Osteoblast (primary cell): ENCODE measurements around the gene GLB1L2. TPM values are rescaled to one million over a fixed set of nuclear protein-coding genes. Genes with fewer than 3 reads are reported as not detected.

Experiments
- DNase-seq: peaks from one replicate; pipeline ENCODE4 v3.0.0; 2011; ENCODE audit warnings: low spot score, mixed read lengths; ENCODE audit not compliant: insufficient read length; ENCODE audit errors: missing footprints
- H2AFZ ChIP-seq: 2 replicates; pipeline ENCODE4 v1.6.0; 2011; ENCODE audit warnings: mild to moderate bottlenecking, low read length
- H3K27ac ChIP-seq: 2 replicates; pipeline ENCODE4 v1.5.1; 2011; ENCODE audit warnings: mild to moderate bottlenecking, low read depth, low read length, moderate library complexity
- H3K27me3 ChIP-seq: 2 replicates; pipeline ENCODE4 v1.6.0; 2012; ENCODE audit warnings: mild to moderate bottlenecking, control low read depth, inconsistent platforms, low read length, moderate library complexity; ENCODE audit not compliant: insufficient read depth
- H3K36me3 ChIP-seq: 2 replicates; pipeline ENCODE4 v1.5.1; 2011; ENCODE audit warnings: mild to moderate bottlenecking, low read length, control low read depth, moderate library complexity; ENCODE audit not compliant: insufficient read depth
- H3K4me1 ChIP-seq: 2 replicates; pipeline ENCODE4 v1.5.1; 2011; ENCODE audit warnings: mild to moderate bottlenecking, low read length, control low read depth, moderate library complexity; ENCODE audit not compliant: insufficient read depth
- H3K4me2 ChIP-seq: 2 replicates; pipeline ENCODE4 v1.6.0; 2011; ENCODE audit warnings: mild to moderate bottlenecking, low read length; ENCODE audit not compliant: insufficient read depth
- H3K4me3 ChIP-seq: fragments of 200-600 bp; sonication (generic); 3 replicates; pipeline ENCODE4 v1.5.1; 2012; ENCODE audit warnings: mild to moderate bottlenecking, low read length, inconsistent platforms; ENCODE audit not compliant: insufficient read depth
- H3K79me2 ChIP-seq: 2 replicates; pipeline ENCODE4 v1.6.0; 2012; ENCODE audit warnings: mild to moderate bottlenecking, low read length, control low read depth, inconsistent platforms; ENCODE audit not compliant: insufficient read depth
- H3K9me3 ChIP-seq: 2 replicates; pipeline ENCODE4 v1.5.1; 2011; ENCODE audit warnings: low read depth, low read length, control low read depth
- H4K20me1 ChIP-seq: 2 replicates; pipeline ENCODE4 v1.6.0; 2012; ENCODE audit warnings: mild to moderate bottlenecking, low read length, control low read depth; ENCODE audit not compliant: insufficient read depth
- CTCF ChIP-seq: IDR thresholded peaks from 2 replicates; pipeline ENCODE4 v1.5.1; 2011; ENCODE audit warnings: mild to moderate bottlenecking, low read depth, low read length, moderate library complexity; ENCODE audit errors: extremely low read depth
- total RNA-seq: library from RNA; depleted of rRNA; stranded (reverse); fragments of >200 nt; gene quantifications from 2 replicates; pipeline ENCODE4 v1.2.3, GENCODE V29; 2012

GLB1L2 gene
- total RNA-seq, 1 donor: 0.36 TPM

- no peak for TF ChIP-seq CTCF
- Histone ChIP-seq H3K36me3 (no peaks in the 10 kb centered on the region), H4K20me1 (no peaks in the 10 kb centered on the region), H3K4me1 (no peaks in the 10 kb centered on the region), H2AFZ (no peak overlapping the region), H3K4me2 (no peak overlapping the region), H3K9me3 (no peaks in the 10 kb centered on the region), H3K4me3 (no peak overlapping the region), H3K79me2 (no peaks in the 10 kb centered on the region), H3K27ac (no peak overlapping the region), H3K27me3 (peaks cover 10% of the 10 kb centered on the region)
- DNase-seq: no peak
Measured at GRCh38 chr11:134338068-134338467, 6.3 kb downstream of the GLB1L2 start.

- Histone ChIP-seq H3K4me3 (no peak overlapping the region), H3K9me3 (no peaks in the 10 kb centered on the region), H3K4me2 (no peak overlapping the region), H3K27ac (no peak overlapping the region), H2AFZ (no peak overlapping the region), H3K4me1 (no peaks in the 10 kb centered on the region), H3K36me3 (no peaks in the 10 kb centered on the region), H3K27me3 (peaks cover 6% of the 10 kb centered on the region), H3K79me2 (no peaks in the 10 kb centered on the region), H4K20me1 (no peaks in the 10 kb centered on the region)
- DNase-seq: peak; percentile 73
- TF ChIP-seq CTCF: no peak
Measured at GRCh38 chr11:134338654-134339053, 6.9 kb downstream of the GLB1L2 start.

- no peak overlapping the region for H3K4me2 ChIP-seq
- no peak overlapping the region for H2AFZ ChIP-seq
- no peaks in the 10 kb centered on the region for H3K36me3 ChIP-seq
- H4K20me1 ChIP-seq: no peaks in the 10 kb centered on the region
- DNase-seq: no peak
- H3K79me2 ChIP-seq: no peaks in the 10 kb centered on the region
- no peak for TF ChIP-seq CTCF
- no peaks in the 10 kb centered on the region for H3K4me1 ChIP-seq
- H3K27ac ChIP-seq: no peak overlapping the region
- no peak overlapping the region for H3K4me3 ChIP-seq
- H3K9me3 ChIP-seq: no peaks in the 10 kb centered on the region
- no peaks in the 10 kb centered on the region for H3K27me3 ChIP-seq
Measured at GRCh38 chr11:134339756-134340155, 8.0 kb downstream of the GLB1L2 start.

GRCh38 chr11:134340354-134340964, 8.7 kb downstream of the GLB1L2 start:
- H3K27ac ChIP-seq: no peak overlapping the region
- no peak overlapping the region for H3K4me3 ChIP-seq
- no peaks in the 10 kb centered on the region for H3K79me2 ChIP-seq
- H3K27me3 ChIP-seq: no peaks in the 10 kb centered on the region
- H3K4me2 ChIP-seq: no peak overlapping the region
- H2AFZ ChIP-seq: no peak overlapping the region
- H3K9me3 ChIP-seq: no peaks in the 10 kb centered on the region
- H4K20me1 ChIP-seq: no peaks in the 10 kb centered on the region
- no peaks in the 10 kb centered on the region for H3K4me1 ChIP-seq
- DNase-seq: peak; percentile 15
- no peak for TF ChIP-seq CTCF
- no peaks in the 10 kb centered on the region for H3K36me3 ChIP-seq
